Middle frontal gyrus (tissue), 1 donor: ENCODE measurements around the gene HMGB2.

ENCODE experiments used
- DNase-seq: peaks from one replicate; pipeline ENCODE4 v3.0.0-alpha.2; 2015; ENCODE audit warnings: low spot score; ENCODE audit errors: extremely low spot score

The HMGB2 gene

GRCh38 chr4:173334891-173335752 is 964 bp upstream of the HMGB2 start:
- DNase-seq = no peak

GRCh38 chr4:173333658-173334084 is 487 bp downstream of the HMGB2 start:
- DNase-seq = no peak

- no peak for DNase-seq
These were observed 1.0 kb downstream of the HMGB2 start for GRCh38 chr4:173332963-173333657.

- DNase-seq = no peak
These were observed 2.1 kb downstream of the HMGB2 start for GRCh38 chr4:173332021-173332487.

- DNase-seq = no peak
These were observed 3.6 kb downstream of the HMGB2 start for GRCh38 chr4:173330590-173330989.

- DNase-seq = no peak
These were observed 5.8 kb downstream of the HMGB2 start for GRCh38 chr4:173328236-173328901.

- no peak for DNase-seq
These were observed 9.0 kb downstream of the HMGB2 start for GRCh38 chr4:173325007-173325736.

- no peak for DNase-seq
These were observed 14.5 kb downstream of the HMGB2 start for GRCh38 chr4:173319696-173320095.

GRCh38 chr4:173318648-173319211 is 15.4 kb downstream of the HMGB2 start:
- no peak for DNase-seq

GRCh38 chr4:173318240-173318639 is 15.9 kb downstream of the HMGB2 start:
- no peak for DNase-seq

GRCh38 chr4:173317004-173317403 is 17.2 kb downstream of the HMGB2 start:
- DNase-seq = no peak

- no peak for DNase-seq
These were observed 18.1 kb downstream of the HMGB2 start for GRCh38 chr4:173316060-173316459.

GRCh38 chr4:173314715-173315114 is 19.4 kb downstream of the HMGB2 start:
- no peak for DNase-seq

- DNase-seq = no peak
These were observed 22.8 kb downstream of the HMGB2 start for GRCh38 chr4:173311368-173311767.

- no peak for DNase-seq
These were observed 26.4 kb downstream of the HMGB2 start for GRCh38 chr4:173307778-173308177.

GRCh38 chr4:173301518-173302201 is 32.5 kb downstream of the HMGB2 start:
- no peak for DNase-seq

GRCh38 chr4:173294444-173294843 is 39.7 kb downstream of the HMGB2 start:
- DNase-seq = no peak

GRCh38 chr4:173293663-173294062 is 40.5 kb downstream of the HMGB2 start:
- no peak for DNase-seq

GRCh38 chr4:173291899-173292298 is 42.3 kb downstream of the HMGB2 start:
- no peak for DNase-seq

- DNase-seq = no peak
These were observed 44.8 kb downstream of the HMGB2 start for GRCh38 chr4:173289353-173289727.
